Large intestine (tissue), 12 donors: ENCODE data around the gene TMC2. TPM values are rescaled to one million over a fixed set of nuclear protein-coding genes. Genes with fewer than 3 reads are reported as not detected.
"Not testable (repeated sequence)": the region's sequence is repeated elsewhere in the genome, so short reads cannot be mapped to it uniquely, and the experiment has no call there.

ENCODE experiments used
- DNase-seq, 2 donors: peaks; one replicate each; pipeline versions ENCODE4 v3.0.0 to v3.0.0-alpha.2; 2013
- H3K27ac ChIP-seq: one replicate; pipeline ENCODE4 v1.5.1; 2013; ENCODE audit warnings: low read length
- H3K27me3 ChIP-seq: 2 replicates; pipeline ENCODE4 v1.6.1; 2013; ENCODE audit warnings: low read length; ENCODE audit not compliant: control insufficient read depth, insufficient read depth
- H3K36me3 ChIP-seq: 2 replicates; pipeline ENCODE4 v1.6.1; 2013; ENCODE audit warnings: low read length; ENCODE audit not compliant: control insufficient read depth, insufficient read depth
- H3K4me1 ChIP-seq: one replicate; pipeline ENCODE4 v1.6.1; 2013; ENCODE audit warnings: low read length; ENCODE audit not compliant: control insufficient read depth, insufficient read depth
- H3K4me3 ChIP-seq: one replicate; pipeline ENCODE4 v1.5.1; 2013; ENCODE audit warnings: low read length
- H3K9me3 ChIP-seq: one replicate; pipeline ENCODE4 v1.6.1; 2013; ENCODE audit warnings: mild to moderate bottlenecking, low read depth, low read length, moderate library complexity; ENCODE audit not compliant: control insufficient read depth
- WGBS: methylation state at CpG from one replicate; pipeline ENCODE4 v1.1.5; 2013; ENCODE audit warnings: low lambda C conversion rate; ENCODE audit not compliant: insufficient coverage; 5-methylcytosine and 5-hydroxymethylcytosine counted together
- long read RNA-seq, 11 donors: transcript quantifications; one replicate each; lab custom pipeline, GENCODE V29; 2026
- polyA plus RNA-seq: library from polyadenylated mRNA; unstranded; fragments of 120-200 nt; gene quantifications from one replicate; pipeline ENCODE4 v1.2.1, GENCODE V29; 2013

Gene TMC2, protein sequence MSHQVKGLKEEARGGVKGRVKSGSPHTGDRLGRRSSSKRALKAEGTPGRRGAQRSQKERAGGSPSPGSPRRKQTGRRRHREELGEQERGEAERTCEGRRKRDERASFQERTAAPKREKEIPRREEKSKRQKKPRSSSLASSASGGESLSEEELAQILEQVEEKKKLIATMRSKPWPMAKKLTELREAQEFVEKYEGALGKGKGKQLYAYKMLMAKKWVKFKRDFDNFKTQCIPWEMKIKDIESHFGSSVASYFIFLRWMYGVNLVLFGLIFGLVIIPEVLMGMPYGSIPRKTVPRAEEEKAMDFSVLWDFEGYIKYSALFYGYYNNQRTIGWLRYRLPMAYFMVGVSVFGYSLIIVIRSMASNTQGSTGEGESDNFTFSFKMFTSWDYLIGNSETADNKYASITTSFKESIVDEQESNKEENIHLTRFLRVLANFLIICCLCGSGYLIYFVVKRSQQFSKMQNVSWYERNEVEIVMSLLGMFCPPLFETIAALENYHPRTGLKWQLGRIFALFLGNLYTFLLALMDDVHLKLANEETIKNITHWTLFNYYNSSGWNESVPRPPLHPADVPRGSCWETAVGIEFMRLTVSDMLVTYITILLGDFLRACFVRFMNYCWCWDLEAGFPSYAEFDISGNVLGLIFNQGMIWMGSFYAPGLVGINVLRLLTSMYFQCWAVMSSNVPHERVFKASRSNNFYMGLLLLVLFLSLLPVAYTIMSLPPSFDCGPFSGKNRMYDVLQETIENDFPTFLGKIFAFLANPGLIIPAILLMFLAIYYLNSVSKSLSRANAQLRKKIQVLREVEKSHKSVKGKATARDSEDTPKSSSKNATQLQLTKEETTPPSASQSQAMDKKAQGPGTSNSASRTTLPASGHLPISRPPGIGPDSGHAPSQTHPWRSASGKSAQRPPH
- polyA plus RNA-seq, result 0.45 TPM
- long read RNA-seq, donor 1, result 0 reads
- long read RNA-seq, donor 2, result 0 reads
- long read RNA-seq, donor 3, result 0 reads
- long read RNA-seq, donor 4, result 0 reads
- long read RNA-seq, donor 5, result 0 reads
- long read RNA-seq, donor 6, partial matches to known transcripts, result 62 of 72 reads
- long read RNA-seq, donor 6, other reads (novel, unspliced or antisense), result 10 of 72 reads
- long read RNA-seq, donor 7, result 0 reads
- long read RNA-seq, donor 8, result 0 reads
- long read RNA-seq, donor 9, result 0 reads
- long read RNA-seq, donor 10, result 0 reads
- long read RNA-seq, donor 11, result 0 reads

DNA sequence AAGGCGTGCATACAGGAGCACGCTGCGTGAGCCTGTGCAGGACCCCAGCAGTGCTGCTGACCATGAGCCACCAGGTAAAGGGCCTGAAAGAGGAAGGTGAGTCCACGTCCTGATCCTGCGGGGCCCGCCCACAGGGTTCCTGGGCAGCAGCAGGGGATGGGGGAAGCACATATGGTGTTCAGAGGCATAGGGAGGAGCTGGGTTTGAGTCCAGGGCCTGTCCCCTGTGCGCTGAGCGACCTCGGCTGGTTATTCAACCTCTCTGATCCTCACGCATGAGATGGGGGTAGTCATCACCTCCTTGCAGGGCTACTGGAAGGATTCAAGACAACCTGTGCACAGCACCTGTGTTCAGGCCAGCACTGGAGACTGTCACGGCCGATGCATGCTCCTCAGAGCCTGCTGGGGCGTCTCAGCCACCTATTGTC lies at the start of gene TMC2:
TSS of gene TMC2 (plus strand) at position 14 of the 427 bp plus-strand sequence. CDS start at position 63, 49 bp downstream.
- H3K4me3 ChIP-seq, result no peak within 1 kb of the TSS
- no peak for DNase-seq
- H3K4me1 ChIP-seq, result peaks cover 2% of the 10 kb centered on the region
- no CpG with 5 or more reads among the region's 13 CpGs for WGBS
- no peaks in the 10 kb centered on the region for H3K9me3 ChIP-seq
- peaks cover 14% of the 10 kb centered on the region for H3K27me3 ChIP-seq
- no peak within 1 kb of the TSS for H3K27ac ChIP-seq
- H3K36me3 ChIP-seq, result no peaks in the 10 kb centered on the region

- WGBS, result no CpG with 5 or more reads among the region's 2 CpGs
- not testable (repeated sequence) for H3K27me3 ChIP-seq, H3K9me3 ChIP-seq, H3K4me3 ChIP-seq, DNase-seq, H3K27ac ChIP-seq, H3K4me1 ChIP-seq
- H3K36me3 ChIP-seq, result peaks cover 17% of the 10 kb centered on the region
Measured at GRCh38 chr20:2502808-2503384, 33.5 kb upstream of the TMC2 start.

DNA sequence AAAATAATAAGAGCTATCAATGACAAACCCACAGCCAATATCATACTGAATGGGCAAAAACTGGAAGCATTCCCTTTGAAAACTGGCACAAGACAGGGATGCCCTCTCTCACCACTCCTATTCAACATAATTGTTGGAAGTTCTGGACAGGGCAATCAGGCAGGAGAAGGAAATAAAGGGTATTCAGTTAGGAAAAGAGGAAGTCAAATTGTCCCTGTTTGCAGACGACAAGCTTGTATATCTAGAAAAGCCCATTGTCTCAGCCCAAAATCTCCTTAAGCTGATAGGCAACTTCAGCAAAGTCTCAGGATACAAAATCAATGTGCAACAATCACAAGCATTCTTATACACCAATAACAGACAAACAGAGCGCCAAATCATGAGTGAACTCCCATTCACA lies 31.6 kb upstream of the TMC2 start:
- DNase-seq, H3K4me3 ChIP-seq, H3K36me3 ChIP-seq, H3K27ac ChIP-seq, H3K27me3 ChIP-seq, H3K4me1 ChIP-seq, H3K9me3 ChIP-seq: not testable (repeated sequence)
- WGBS, result no CpG with 5 or more reads among the region's 2 CpGs

DNA sequence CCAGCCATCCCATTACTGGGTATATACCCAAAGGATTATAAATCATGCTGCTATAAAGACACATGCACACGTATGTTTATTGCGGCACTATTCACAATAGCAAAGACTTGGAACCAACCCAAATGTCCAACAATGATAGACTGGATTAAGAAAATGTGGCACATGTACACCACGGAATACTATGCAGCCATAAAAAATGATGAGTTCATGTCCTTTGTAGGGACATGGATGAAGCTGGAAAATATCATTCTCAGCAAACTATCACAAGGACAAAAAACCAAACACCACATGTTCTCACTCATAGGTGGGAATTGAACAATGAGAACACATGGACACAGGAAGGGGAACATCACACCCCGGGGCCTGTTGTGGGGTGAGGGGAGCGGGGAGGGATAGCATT lies 29.9 kb upstream of the TMC2 start:
- H3K36me3 ChIP-seq, H3K9me3 ChIP-seq, DNase-seq, H3K27ac ChIP-seq, H3K4me3 ChIP-seq, H3K27me3 ChIP-seq: not testable (repeated sequence)
- H3K4me1 ChIP-seq, result peaks cover 11% of the 10 kb centered on the region
- WGBS, result no CpG with 5 or more reads among the region's 5 CpGs

- H3K9me3 ChIP-seq, result no peaks in the 10 kb centered on the region
- H3K27ac ChIP-seq, result no peak overlapping the region
- no peak overlapping the region for H3K4me3 ChIP-seq
- no peaks in the 10 kb centered on the region for H3K36me3 ChIP-seq
- no peaks in the 10 kb centered on the region for H3K27me3 ChIP-seq
- H3K4me1 ChIP-seq, result peaks cover 11% of the 10 kb centered on the region
- 80% methylated on average over 1 of the region's 5 CpGs for WGBS
- no peak for DNase-seq
Measured at GRCh38 chr20:2507464-2507863, 28.9 kb upstream of the TMC2 start.

- Histone ChIP-seq H3K9me3 (no peaks in the 10 kb centered on the region), H3K27ac (no peak overlapping the region), H3K27me3 (no peaks in the 10 kb centered on the region), H3K4me3 (peak overlapping the region; percentile 67), H3K4me1 (peaks cover 11% of the 10 kb centered on the region), H3K36me3 (no peaks in the 10 kb centered on the region)
- DNase-seq, result peak; percentile 16 to 50
- WGBS, result no CpG with 5 or more reads among the region's 22 CpGs
Measured at GRCh38 chr20:2507875-2508630, 28.3 kb upstream of the TMC2 start.

GRCh38 chr20:2508631-2509467 lies 27.5 kb upstream of the TMC2 start, which contains the start of gene ZNF343:
Gene ZNF343, minus strand, starts transcription at chr20:2508915. Its CDS starts 15,020 bp downstream, at chr20:2493895.
- Histone ChIP-seq H3K4me1 (peaks cover 11% of the 10 kb centered on the region), H3K27me3 (no peaks in the 10 kb centered on the region), H3K27ac (peak within 1 kb of the TSS; percentile 83), H3K9me3 (no peaks in the 10 kb centered on the region), H3K4me3 (peak within 1 kb of the TSS; percentile 67), H3K36me3 (no peaks in the 10 kb centered on the region)
- peak; percentile 89 to 95 for DNase-seq
- WGBS, result no CpG with 5 or more reads among the region's 53 CpGs

DNA sequence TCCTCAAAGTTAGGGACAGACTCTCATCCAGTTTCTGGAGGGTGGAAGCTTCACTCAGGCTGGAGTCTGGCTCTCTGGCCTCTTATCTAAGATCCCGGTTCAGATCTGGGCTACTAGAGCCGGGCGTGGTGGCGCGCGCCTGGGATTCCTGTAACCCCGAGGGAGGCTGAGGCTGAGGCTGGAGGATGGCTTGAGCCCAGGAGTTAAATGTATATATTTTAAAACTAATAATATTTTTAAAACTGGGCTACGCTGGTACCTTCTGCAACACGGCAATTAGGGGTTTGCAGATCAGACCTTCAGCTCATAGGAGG lies 26.9 kb upstream of the TMC2 start:
- Histone ChIP-seq H3K9me3 (no peaks in the 10 kb centered on the region), H3K27me3 (no peaks in the 10 kb centered on the region), H3K36me3 (no peaks in the 10 kb centered on the region), H3K4me3 (peak overlapping the region; percentile 67), H3K27ac (peak overlapping the region; percentile 83), H3K4me1 (peaks cover 11% of the 10 kb centered on the region)
- WGBS, result no CpG with 5 or more reads among the region's 9 CpGs
- no peak for DNase-seq

- DNase-seq, result no peak
- peak overlapping the region; percentile 83 for H3K27ac ChIP-seq
- H3K4me3 ChIP-seq, result peak overlapping the region; percentile 67
- no peaks in the 10 kb centered on the region for H3K36me3 ChIP-seq
- no peaks in the 10 kb centered on the region for H3K9me3 ChIP-seq
- peaks cover 11% of the 10 kb centered on the region for H3K4me1 ChIP-seq
- WGBS, result no CpG with 5 or more reads among the region's 3 CpGs
- H3K27me3 ChIP-seq, result no peaks in the 10 kb centered on the region
Measured at GRCh38 chr20:2509794-2510193, 26.6 kb upstream of the TMC2 start.
